Measurements from ENCODE around the gene ATP6V1E1. TPM values are rescaled to one million over a fixed set of nuclear protein-coding genes. Genes with fewer than 3 reads are reported as not detected.

ATP6V1E1 gene
- total RNA-seq, 1 donor from 2014 or later: 73.9 TPM

- Mint-ChIP-seq H3K4me3 (peak overlapping the region; percentile 98), H3K9me3 (no peaks in the 10 kb centered on the region), H3K4me1 (peaks cover 31% of the 10 kb centered on the region), H3K27ac (peak overlapping the region; percentile 97), H3K36me3 (ENCODE audit: low read depth) (peaks cover 26% of the 10 kb centered on the region), H3K27me3 (no peaks in the 10 kb centered on the region)
- intact Hi-C loops (cut with micrococcal nuclease): no loop called here
- ChIA-PET CTCF (no interaction called here), POLR2A (interaction anchor here (0.7 to 1.7 kb wide), 3 partner anchors 10 to 34 kb away, joined by 3 to 8 read pairs (median 4); partner anchors contain the start of gene BCL2L13)
- no peak for DNase-seq
- no peak for TF ChIP-seq CTCF (IDR thresholded peaks at IDR 0.05)
- ATAC-seq (ENCODE audit: low read depth): no peak
Observed at GRCh38 chr22:17629173-17629489, 582 bp upstream of the ATP6V1E1 start.

DNA sequence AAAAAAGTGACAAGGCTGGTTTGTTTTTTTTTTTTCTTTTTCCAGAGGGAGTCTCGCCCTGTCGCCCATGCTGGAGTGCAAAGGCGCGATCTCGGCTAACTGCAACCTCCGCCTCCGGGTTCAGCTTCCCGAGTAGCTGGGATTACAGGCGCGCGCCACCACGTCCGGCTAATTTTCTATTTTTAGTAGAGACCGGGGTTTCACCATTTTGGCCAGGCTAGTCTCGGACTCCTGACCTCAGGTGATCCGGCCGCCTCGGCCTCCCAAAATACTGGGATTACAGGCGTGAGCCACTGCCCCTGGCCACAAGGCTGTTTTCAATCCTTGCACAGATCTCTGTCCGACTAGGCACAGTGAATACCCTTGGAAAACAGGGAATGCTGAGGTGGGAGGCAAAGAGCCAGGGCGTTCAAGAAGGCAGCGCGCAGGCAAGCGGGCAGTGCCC, 566 bp downstream of the ATP6V1E1 start:
- H3K27ac Mint-ChIP-seq: peak overlapping the region; percentile 97
- peaks cover 33% of the 10 kb centered on the region for H3K36me3 Mint-ChIP-seq (ENCODE audit: low read depth)
- DNase-seq (no peak), ATAC-seq (ENCODE audit: low read depth) (no peak)
- ChIA-PET CTCF (no interaction called here), POLR2A (interaction anchor here (0.7 to 1.7 kb wide), 4 partner anchors 11 to 428 kb away, joined by 5 to 9 read pairs (median 7); partner anchors contain the start of gene BCL2L13)
- peaks cover 32% of the 10 kb centered on the region for H3K4me1 Mint-ChIP-seq
- no peak for TF ChIP-seq CTCF (IDR thresholded peaks at IDR 0.05)
- peak overlapping the region; percentile 98 for H3K4me3 Mint-ChIP-seq
- H3K27me3 Mint-ChIP-seq: no peaks in the 10 kb centered on the region
- intact Hi-C loops (cut with micrococcal nuclease): loop anchor here (1.0 kb wide), 3 partner anchors 10 to 449 kb away; partner anchors contain the start of genes BCL2L13 and PEX26
- no peaks in the 10 kb centered on the region for H3K9me3 Mint-ChIP-seq

GRCh38 chr22:17613280-17613679, 15.3 kb downstream of the ATP6V1E1 start:
- no peak for ATAC-seq (ENCODE audit: low read depth)
- Mint-ChIP-seq H3K27ac (no peak overlapping the region), H3K4me1 (no peaks in the 10 kb centered on the region), H3K4me3 (no peak overlapping the region), H3K27me3 (no peaks in the 10 kb centered on the region), H3K9me3 (no peaks in the 10 kb centered on the region), H3K36me3 (ENCODE audit: low read depth) (peaks cover 58% of the 10 kb centered on the region)
- POLR2A ChIA-PET: no interaction called here
- CTCF ChIA-PET: no interaction called here
- intact Hi-C loops (cut with micrococcal nuclease): no loop called here
- no peak for TF ChIP-seq CTCF (IDR thresholded peaks at IDR 0.05)
- no peak for DNase-seq

DNA sequence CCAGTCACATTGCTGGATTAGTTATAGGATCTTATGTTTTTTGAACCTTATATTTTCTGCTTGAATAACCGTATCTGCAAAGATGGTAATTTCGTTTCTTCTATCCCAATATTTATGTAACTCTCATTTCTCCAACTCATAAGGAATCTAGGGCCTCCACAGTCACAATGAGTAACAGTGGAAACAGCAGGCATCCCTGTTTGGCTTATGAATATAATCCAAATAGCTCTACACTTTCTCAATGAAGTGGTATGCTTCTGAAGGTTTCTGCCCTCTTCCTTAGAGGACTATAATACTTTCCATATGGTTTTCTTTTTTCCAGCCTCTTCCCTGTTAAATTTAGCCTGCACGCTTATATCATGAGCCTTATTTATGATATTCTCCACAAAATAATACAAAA, 16.5 kb downstream of the ATP6V1E1 start:
- ATAC-seq (ENCODE audit: low read depth) (no peak), DNase-seq (no peak)
- no peak overlapping the region for H3K27ac Mint-ChIP-seq
- intact Hi-C loops (cut with micrococcal nuclease): no loop called here
- no peak for TF ChIP-seq CTCF (IDR thresholded peaks at IDR 0.05)
- H3K4me1 Mint-ChIP-seq: no peaks in the 10 kb centered on the region
- H3K9me3 Mint-ChIP-seq: no peaks in the 10 kb centered on the region
- no peak overlapping the region for H3K4me3 Mint-ChIP-seq
- H3K36me3 Mint-ChIP-seq (ENCODE audit: low read depth): peaks cover 49% of the 10 kb centered on the region
- CTCF ChIA-PET: no interaction called here
- no peaks in the 10 kb centered on the region for H3K27me3 Mint-ChIP-seq
- POLR2A ChIA-PET: interaction anchor here (0.9 kb wide), 1 partner anchor 17 kb away, joined by 4 read pairs; no protein-coding TSS in a partner anchor

GRCh38 chr22:17607891-17608521, 20.5 kb downstream of the ATP6V1E1 start:
- intact Hi-C loops (cut with micrococcal nuclease): no loop called here
- H3K27ac Mint-ChIP-seq: no peak overlapping the region
- ATAC-seq (ENCODE audit: low read depth) (no peak), DNase-seq (no peak)
- TF ChIP-seq CTCF (IDR thresholded peaks at IDR 0.05): no peak
- ChIA-PET POLR2A (no interaction called here), CTCF (no interaction called here)
- H3K27me3 Mint-ChIP-seq: no peaks in the 10 kb centered on the region
- H3K4me1 Mint-ChIP-seq: no peaks in the 10 kb centered on the region
- peaks cover 50% of the 10 kb centered on the region for H3K36me3 Mint-ChIP-seq (ENCODE audit: low read depth)
- H3K4me3 Mint-ChIP-seq: no peak overlapping the region
- H3K9me3 Mint-ChIP-seq: no peaks in the 10 kb centered on the region

Data from activated B cell treated with CpG ODN at 0.5 μM for 24 hours (primary cell).